CD4-positive, alpha-beta T cell treated with Interferon alpha-2 for 1 hour (primary cell): ENCODE results near the gene CAMK2B.
"Not testable (repeated sequence)": the region's sequence is repeated elsewhere in the genome, so short reads cannot be mapped to it uniquely, and the experiment has no call there.

ENCODE experiments used
- DNase-seq, 2 donors: peaks; one replicate each; pipeline ENCODE4 v3.0.0-alpha.2; 2020 to 2022

Gene CAMK2B

DNA sequence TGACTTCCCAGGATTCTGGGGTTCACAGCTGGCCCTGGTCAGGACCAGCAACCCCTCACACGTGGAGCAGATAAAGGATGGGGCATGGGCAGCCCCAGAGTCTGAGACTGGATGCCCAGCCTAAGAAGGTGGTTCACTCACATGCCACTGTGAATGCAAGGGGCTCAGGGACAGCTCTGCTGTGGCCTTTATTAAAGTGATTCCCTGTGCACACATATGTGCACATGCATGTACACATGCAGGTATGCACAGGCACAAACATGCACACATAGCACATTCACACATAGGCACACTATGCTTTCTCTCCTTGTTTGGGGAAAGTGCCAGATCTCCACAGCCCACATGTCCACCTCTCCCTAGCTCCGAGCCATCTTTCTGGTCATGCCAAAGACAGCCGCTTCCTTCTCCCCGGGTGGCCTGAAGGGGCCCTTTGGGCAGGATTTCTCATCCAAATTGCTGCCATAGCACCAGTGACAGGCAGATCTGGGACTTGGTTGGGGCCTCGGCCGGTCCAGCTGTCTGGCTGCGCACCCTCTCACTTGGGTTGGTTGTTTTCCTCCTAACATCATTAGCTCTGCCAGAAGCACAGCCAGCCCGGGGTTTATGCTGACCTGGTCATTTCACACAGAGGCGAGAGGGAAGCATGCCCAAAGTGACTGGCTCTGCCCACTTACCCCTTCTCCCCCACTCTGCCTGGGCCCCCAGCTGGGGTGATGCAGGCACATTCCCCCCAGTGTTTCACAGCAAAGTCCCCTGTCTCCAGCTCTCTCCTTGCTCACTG, 137.6 kb downstream of the CAMK2B start:
- DNase-seq, result no peak

DNA sequence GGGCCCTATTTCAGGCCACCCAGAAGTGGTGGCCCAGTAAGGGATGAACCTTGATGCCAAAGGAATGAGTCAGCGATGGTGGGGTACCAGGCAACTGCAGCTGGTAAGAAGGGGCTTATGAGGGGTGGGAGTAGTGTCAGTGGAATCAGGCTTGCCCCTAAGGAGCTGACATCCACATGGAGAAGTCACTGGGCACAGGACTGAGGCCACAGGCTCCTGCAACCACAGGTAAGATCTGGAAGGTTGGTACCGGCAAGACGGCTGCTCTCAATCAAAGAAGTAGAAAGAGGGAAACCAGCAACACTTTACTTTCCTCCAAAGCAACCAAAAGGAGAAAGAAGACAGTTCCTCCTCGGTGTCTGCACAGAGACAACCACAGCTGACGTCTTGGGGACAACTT, 138.7 kb downstream of the CAMK2B start:
- DNase-seq, result no peak

GRCh38 chr7:44185729-44186128, 139.7 kb downstream of the CAMK2B start:
- DNase-seq, result no peak

DNA sequence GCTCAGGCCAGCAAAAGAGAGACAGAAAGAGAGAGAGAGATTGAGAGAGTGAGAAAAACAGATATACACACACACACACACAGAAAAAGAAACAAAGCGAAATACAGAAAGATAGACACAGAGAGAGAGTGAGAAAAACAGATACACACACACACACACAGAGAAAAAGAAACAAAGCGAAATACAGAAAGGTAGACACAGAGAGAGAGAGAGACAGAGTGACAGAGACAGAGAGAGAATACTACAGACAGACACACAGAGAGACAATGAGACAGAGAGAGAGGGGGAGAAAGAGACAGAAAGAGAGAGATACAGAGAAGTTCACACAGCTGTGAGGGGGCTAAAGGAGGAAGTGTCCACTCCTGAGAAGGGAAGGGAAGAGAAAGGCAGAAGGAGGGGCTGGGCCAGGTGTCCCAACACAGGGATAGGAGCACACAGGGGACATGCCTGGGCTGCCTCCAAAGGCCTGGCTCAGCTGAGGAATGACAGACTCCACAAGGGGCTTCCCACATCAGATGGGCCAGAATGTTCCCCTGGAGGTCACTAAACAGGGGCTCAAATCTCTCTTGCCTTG, 140.4 kb downstream of the CAMK2B start:
- no peak for DNase-seq

DNA sequence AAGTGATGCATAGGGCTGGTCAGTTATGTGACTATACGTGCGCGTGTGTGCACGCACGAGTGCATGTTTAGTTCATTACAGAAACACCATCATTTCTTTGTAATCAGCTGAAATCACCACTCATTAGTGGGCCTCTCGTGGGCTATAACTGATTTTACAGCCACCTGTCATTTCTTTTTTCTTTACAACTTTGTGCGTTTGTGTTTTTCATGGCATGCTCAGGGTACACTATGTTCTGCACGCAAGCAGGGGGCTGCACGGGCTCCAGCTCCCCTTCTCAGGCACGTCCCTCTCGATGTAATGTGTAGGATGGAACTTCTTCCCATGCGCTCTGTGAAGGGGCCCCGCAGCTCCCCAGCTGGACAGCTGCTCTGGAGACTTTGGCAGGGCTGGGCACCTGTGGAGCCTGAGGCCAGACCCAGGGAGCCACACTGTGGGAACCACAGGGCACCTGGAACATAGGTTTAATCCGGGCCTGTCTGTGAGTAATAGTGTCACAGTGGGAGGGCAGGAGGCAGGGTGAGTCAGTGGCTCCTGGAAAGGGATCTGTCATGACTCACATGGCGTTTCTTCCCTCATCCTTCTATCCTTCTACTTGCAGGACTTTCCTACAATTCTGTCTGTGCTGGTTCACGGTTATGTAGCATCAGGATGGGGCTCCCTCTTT, 141.1 kb downstream of the CAMK2B start:
- no peak for DNase-seq

DNA sequence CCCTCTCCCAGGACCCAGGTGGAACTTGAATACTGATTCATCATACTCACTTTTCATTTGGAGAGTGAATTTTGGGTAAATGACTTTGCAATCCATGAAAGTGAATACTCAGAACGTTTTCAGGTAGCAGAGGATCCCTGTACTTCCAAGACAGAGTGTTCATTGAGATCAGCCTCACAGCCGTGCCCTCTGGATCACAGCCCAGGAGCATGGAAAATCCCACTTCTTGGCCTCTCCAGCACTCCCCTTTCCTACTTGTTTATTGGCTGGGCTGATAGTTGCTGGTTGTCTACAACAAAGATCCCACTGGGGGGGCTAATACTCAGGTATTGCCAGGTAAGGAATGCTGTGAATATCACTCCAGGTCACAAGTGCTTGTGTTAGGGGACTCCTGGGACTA, 142.0 kb downstream of the CAMK2B start:
- no peak for DNase-seq

DNA sequence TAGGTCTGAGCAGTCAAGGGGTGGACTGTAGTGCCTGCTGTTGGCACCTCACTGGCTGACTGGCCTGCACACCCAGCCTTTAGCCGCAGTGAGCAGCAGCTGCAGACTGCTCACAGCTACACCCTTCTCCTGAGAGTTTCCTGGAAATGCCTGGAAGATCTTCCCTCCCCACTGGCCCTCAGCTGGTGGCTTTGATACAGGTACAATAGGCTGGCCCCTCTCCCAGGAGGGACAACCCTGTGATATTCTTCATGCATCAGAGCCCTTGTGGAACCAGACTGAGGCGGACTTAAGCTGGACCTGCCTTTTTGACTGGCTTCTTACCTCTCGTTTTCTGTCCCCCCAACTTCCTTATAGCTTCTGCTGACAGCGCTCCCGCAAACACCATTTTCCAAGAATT, 142.6 kb downstream of the CAMK2B start:
- DNase-seq, result no peak

GRCh38 chr7:44180631-44181030, 144.8 kb downstream of the CAMK2B start:
- no peak for DNase-seq

DNA sequence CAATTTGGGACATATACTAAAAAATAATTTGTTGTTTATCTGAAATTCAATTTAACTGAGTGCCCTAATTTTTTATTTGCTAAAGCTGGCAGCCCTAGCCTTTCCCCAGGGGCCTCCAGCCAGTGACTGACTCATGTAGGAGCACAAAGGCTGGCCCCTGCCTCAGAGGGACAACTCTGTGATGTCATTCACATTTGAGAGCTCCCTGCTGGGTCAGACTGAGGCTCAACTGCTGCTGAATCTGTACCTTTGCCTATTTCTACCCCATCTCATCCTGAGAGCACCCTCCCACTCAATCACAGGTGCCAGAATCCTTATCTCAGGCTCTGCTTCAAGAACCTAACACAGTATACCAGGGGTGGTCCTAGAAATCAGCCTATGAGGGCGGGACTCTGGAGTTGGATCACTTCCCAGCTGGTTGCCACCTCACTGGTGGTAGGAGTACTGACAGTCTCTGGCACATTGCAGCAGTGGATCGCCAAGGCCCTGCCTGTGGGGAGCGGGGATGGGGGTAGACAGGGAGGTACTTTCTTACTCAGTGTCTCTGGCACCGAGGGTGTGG, 147.7 kb downstream of the CAMK2B start:
- no peak for DNase-seq

- DNase-seq, result no peak
These were observed 148.9 kb downstream of the CAMK2B start for GRCh38 chr7:44176486-44176885.

DNA sequence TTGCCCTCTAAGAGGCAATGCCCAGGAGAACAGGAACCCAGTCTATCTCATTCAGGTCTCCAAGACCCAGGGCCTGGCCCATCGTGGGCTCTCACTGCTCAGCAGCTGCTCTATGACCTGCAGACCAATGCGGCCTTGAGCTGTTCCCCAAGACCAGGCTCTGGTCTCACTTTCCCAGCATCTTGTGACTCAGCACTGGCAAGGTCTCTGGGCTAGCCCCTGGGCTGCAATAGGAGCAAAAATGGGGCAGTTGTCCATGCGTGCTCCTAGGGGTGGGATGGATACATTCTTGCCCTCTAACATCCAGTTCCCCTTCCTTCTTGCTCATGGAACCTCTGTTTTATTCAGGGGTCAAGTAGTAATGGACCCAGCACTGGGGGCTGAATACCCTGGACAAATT, 149.7 kb downstream of the CAMK2B start:
- DNase-seq, result no peak

DNA sequence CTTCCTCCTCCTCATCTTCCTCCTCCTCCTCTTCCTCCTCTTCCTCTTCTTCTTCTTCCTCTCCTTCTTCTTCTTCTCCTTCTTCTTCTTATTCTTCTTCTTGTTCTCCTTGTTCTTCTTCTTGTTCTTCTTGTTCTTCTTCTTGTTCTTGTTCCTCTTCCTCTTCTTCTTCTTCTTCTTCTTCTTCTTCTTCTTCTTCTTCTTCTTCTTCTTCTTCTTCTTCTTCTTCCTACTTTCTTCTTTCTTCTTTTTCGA, 150.8 kb downstream of the CAMK2B start:
- not testable (repeated sequence) for DNase-seq

- no peak for DNase-seq
These were observed 151.3 kb downstream of the CAMK2B start for GRCh38 chr7:44173911-44174693.

GRCh38 chr7:44172803-44173424, 152.5 kb downstream of the CAMK2B start:
- DNase-seq, result no peak

GRCh38 chr7:44172352-44172751, 153.0 kb downstream of the CAMK2B start:
- no peak for DNase-seq

DNA sequence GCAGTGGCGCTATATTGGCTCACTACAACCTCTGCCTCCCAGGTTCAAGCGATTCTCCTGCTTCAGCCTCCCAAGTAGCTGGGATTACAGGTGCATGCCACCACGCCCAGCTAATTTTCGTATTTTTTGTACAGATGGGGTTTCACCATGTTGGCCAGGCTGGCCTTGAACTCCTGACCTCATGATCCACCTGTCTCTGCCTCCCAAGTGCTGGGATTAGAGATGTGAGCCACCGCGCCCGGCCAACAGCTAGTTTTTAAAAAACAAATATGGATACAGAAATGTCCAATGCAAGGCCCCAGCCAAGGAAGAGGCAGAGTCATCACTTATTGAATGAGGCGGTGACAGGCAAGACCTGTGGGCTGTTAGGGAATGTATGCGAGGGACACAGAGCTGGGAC, 153.5 kb downstream of the CAMK2B start:
- not testable (repeated sequence) for DNase-seq

DNA sequence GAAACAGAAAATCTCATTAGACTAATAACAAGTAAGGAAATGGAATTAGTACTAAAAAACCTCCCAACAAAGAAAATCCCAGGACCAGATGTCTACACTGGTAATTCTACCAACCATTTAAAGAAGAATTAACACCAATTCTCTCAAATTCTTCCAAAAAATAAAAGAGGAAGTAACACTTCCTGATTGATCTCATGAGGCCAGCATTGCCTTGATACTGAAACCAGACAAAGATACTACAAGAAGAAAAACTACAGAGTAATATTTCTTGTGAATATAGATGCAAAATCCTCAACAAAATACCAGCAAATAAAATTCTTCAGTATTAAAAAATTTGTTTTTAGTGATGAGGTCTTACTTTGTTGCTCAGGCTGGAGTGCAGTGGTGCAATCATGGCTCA, 157.5 kb downstream of the CAMK2B start:
- no peak for DNase-seq
